Fibroblast of skin of left quadriceps (primary cell): ENCODE data around the gene CLHC1.

ENCODE experiments used
- DNase-seq, 2 experiments: peaks; one replicate each; pipeline ENCODE4 v3.0.0-alpha.2; 2013; ENCODE audit warnings: low read depth in 2 of 2

The CLHC1 gene

GRCh38 chr2:55169915-55170314 is 62.2 kb downstream of the CLHC1 start:
- no peak for DNase-seq

DNA sequence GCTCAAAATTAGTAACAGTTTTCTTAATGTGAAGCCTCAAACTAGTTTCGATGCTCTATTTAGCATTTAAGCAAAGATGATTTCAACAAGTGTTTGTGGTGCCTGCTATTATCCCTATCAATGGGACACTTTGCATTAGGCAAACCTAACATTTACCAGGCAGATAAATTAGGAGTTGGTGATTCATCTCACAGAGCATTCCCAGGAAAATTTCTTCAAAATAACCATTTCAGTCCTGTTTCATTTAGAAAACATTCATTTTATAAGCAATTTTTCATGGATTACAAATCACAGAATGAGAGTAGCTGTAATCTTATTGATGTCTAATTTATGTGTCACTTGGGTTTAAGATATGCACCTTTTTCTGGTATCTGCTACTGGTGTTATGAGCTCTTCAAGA is 62.7 kb downstream of the CLHC1 start:
- DNase-seq = no peak

GRCh38 chr2:55168221-55169154 is 63.6 kb downstream of the CLHC1 start:
- DNase-seq = peak; percentile 57 to 63

DNA sequence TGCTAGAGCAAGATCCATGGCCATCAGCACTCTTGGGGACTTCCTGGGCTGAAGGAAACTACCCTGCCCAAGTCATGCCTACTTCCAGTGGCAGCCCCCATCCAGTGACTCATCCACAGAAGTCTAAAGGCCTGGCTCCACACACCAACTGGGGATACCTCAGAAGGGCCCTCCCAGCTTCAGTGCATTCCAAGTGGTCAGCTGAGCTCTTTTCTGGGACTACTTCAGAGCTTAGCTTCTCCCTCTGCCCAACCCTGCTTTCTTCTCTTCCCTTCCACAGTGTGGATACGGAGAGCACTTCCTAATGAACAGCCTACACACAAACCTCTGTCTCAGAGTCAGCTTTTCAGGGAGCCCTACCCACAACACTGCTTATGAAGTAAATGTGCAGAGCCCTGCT is 66.5 kb downstream of the CLHC1 start:
- DNase-seq = no peak

DNA sequence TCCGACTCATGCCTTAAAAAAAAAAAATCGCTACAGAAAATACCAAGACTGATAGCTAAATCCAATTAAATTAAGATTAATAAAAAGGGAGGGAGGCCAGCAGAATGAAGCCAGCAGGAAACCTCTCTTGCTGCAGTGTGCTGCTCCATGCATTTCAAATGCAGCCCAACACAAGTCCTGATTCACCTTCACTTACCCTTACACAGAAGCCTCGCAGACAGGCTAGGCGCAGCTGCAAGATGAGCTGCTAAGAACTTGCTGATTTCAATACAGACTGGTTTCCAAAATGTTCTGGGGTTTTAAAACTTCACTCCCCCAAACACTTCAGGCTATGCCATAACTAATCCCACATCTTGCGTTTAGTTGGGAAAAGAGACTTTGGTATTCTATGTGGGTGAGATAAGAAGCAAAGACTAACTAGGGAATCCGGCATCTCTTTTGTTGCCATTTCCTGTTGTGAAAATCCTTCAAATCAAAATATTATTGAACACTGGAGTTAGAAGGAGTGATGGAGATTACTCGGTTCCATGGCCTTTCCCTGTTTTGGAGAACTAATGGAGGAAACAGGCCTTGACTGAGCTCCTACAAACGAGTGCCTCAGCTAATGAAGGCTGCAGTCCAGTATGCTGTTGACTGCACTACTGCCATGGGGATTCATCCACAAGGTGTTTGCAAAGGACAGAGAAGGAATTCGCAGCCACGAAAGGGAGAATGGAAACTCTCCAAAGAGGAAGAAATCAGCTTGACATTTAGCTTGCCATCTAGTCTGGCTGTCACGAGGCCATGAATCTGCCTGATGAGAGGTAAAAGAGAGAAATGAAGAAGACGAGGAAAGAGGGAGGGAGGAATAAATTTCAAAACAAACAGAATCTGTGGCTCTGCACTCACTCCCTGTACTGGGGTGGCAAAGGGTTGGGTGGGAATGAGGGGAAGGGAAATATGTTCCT is 67.3 kb downstream of the CLHC1 start:
- no peak for DNase-seq

GRCh38 chr2:55163941-55164390 is 68.1 kb downstream of the CLHC1 start:
- no peak for DNase-seq

GRCh38 chr2:55163274-55163721 is 68.8 kb downstream of the CLHC1 start:
- peak; percentile 70 to 80 for DNase-seq

- no peak for DNase-seq
These were observed 69.6 kb downstream of the CLHC1 start for GRCh38 chr2:55162284-55163006.

DNA sequence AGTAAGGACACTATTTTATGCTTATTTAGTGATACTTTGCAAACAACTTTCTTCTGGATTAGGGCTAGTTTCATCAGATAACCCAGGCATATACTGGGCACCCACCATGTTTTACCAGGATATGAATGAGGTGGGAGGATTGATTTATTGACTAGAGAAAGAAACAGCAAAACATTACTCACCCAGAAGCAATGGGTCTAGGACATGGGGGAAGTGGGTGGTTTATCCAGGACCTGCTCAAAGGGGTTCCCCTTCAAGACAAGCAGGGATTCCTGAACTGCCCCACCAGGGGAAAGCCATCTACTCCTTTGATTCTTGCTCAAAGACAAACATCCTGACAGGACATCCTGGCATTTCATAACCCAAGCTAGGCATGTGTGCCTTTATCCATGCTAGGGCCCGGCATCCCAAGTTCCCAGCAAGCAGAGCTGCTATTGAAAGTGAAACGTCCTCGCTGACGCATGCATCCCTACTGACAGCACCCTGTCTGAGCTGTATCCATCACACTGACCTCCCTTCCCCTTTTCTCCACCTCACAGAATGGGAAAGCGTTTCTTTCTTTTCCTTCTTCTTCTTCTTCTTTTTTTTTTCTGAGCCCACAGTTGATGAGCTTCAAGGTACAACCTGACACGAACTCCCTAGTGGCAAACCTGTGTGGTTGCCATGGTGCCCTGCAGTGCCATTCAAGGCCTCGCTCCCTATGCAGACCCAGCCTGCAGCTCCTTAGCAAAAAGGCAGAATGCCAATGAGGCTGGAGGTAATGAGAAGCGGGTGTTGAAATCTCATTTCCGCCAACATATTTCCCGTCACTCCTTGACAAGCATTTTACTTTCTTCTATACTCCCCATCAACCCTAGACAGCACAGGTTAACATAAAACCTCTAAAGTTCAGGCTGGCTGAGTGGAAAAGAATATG is 70.5 kb downstream of the CLHC1 start:
- DNase-seq = no peak

- DNase-seq = no peak
These were observed 71.7 kb downstream of the CLHC1 start for GRCh38 chr2:55160422-55160821.

- no peak for DNase-seq
These were observed 72.3 kb downstream of the CLHC1 start for GRCh38 chr2:55159752-55160151.

DNA sequence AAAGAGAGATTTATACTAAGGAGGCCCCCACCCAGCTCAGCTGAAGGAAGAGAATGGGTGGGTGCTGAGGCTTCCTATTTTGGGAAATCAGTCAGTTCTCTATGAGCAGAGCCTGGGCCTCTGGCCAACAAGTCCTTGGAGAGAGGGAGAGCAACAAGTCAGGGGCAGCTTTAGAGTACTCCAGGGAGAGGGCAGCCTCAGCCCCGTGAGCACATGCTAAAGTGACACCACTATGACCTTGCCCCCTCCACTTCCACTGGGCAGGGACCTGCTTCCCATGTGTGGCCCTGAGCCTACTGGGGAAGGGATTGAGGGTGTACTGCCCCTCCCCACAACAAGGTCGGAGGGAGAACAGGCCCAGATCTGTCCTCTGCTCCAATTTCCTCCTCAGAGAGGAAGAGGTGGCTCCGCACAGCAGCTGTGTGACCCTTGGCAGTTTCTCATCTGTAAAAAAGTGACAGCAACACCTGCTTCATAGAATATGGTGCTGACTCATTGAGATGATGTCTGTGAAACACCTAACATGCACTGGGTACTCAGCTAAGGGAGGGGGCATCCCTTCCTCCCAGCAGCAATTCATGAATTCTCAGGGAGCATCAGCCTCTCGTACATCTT is 72.9 kb downstream of the CLHC1 start:
- DNase-seq = no peak

DNA sequence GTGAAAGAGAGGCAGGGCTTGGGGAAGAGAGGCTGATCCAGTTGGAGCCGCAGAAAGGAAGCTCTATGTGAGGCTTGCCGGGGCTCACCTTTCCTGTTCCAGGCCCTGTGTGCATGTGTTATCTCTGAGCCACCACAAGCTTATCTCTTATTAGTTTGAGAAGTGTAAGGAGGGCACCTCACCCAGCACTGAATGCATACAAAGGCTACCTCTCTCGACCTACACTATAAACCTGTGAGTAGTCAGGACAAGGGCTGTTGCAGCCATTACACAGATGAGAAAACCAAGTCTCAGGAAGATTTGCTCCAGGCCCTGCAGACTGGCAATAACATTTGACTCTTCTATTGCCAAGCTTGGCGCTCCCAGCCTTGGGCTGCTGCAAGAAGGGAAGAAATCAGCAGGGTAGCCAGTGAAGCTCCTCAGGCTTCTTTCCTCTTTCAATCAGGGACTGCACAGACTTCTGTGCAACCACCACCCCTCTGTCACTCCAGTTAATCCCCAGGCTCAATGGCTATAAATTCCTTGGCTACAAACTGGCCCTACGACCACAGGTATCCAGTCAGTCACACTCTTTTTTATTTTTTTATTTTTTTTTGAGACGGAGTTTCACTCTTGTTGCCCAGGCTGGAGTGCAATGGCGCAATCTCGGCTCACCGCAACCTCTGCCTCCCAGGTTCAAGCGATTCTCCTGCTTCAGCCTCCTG is 73.8 kb downstream of the CLHC1 start:
- no peak for DNase-seq

DNA sequence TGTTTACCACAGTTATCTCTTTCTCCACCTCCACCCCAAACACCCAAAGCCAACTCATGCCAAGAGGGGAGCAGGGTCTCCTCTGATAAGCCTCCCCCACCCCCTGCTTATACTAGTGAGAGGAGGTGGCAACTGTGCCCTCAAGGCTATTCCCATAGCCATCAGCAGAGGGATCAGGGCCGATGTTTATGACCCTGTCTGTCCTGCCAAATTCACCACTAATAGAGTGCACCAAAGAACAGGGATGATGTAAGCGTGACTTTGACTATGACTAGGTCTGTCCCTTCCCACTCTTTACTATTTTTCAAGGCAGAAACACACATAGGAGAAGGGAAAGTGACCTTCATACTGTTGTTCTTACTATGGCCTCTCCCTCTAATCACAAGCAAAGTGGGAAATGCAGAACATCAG is 74.6 kb downstream of the CLHC1 start:
- DNase-seq = no peak

DNA sequence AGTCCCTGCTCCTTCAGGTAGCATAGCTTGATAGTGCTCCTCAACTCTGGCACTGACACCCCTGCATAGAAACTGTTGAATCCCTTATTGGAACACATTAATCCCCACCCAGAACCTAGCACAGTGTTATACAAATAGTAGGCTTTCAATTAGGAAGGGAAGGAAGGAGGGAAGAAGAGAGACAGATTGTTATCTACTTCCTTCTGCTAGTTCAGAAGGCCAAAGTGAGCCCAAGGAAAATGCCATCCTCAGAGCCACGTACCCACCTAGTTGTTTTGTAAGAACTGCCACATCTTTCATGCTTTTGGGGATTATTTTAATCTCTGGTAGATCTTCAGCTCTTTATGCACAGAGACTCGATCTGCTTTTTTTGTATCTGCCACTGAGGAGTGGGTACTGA is 75.1 kb downstream of the CLHC1 start:
- no peak for DNase-seq

DNA sequence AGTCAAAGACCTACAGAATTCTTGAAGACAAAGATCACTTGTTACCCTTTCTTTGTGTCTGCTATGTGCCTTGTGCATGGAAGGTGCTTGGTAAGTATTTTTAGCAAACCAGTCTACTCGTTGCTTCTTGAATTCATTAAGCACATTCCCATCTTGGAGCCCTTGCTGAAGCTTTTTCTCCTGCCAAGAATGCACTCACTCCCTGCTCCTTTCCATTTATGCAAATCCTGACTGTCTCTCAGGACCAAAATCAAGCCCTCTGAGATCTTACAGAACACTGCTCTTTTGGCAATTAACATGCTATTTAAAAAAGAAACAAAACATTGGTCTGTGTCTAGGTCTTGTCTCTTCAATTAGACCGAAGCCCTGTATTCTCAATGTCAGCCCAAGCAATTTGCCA is 75.8 kb downstream of the CLHC1 start:
- DNase-seq = peak; percentile 58 to 64

DNA sequence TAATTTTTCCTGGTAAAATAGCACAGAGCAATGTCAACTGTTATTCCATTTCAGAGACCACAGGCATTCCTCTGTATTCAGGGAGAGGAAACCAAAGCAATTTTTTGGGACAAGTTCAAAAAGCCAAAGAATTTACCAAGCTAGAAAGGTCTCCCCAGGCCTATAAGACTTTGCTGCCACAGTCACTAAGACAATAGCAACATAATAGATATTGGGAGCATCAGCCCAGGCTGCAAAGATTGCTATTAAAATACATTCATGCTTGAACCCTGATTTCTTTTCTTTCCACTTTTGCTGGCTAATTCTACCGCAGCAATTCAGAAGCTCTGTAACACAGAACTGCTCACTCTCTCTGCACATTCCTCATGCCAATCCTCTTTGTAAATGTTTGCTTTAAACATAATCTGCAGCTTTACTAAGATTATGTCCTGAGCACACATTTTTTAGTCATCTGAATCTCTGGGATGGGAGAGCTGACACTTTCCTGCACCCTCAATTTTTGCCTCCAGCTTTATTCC is 76.3 kb downstream of the CLHC1 start:
- peak; percentile 72 to 76 for DNase-seq

GRCh38 chr2:55155206-55155605 is 76.9 kb downstream of the CLHC1 start:
- DNase-seq = no peak

- DNase-seq = no peak
These were observed 77.5 kb downstream of the CLHC1 start for GRCh38 chr2:55154525-55155030.
